ENCODE measurements around the gene TRIP13.
"Not testable (repeated sequence)": the region's sequence is repeated elsewhere in the genome, so short reads cannot be mapped to it uniquely, and the experiment has no call there.

Gene TRIP13

GRCh38 chr5:876398-877365, 16.0 kb upstream of the TRIP13 start:
- no peak for DNase-seq

- no peak for DNase-seq
Measured at GRCh38 chr5:878125-878524, 14.6 kb upstream of the TRIP13 start.

GRCh38 chr5:878677-879076, 14.0 kb upstream of the TRIP13 start:
- not testable (repeated sequence) for DNase-seq

- no peak for DNase-seq
Measured at GRCh38 chr5:880816-881550, 11.7 kb upstream of the TRIP13 start.

- DNase-seq = no peak
Measured at GRCh38 chr5:881551-881935, 11.1 kb upstream of the TRIP13 start.

GRCh38 chr5:882253-883183, 10.2 kb upstream of the TRIP13 start:
- no peak for DNase-seq

GRCh38 chr5:883475-884181, 9.1 kb upstream of the TRIP13 start:
- DNase-seq = no peak

- no peak for DNase-seq
Measured at GRCh38 chr5:884345-885126, 8.1 kb upstream of the TRIP13 start.

- no peak for DNase-seq
Measured at GRCh38 chr5:885127-885442, 7.6 kb upstream of the TRIP13 start.

GRCh38 chr5:885529-885928, 7.2 kb upstream of the TRIP13 start:
- DNase-seq = no peak

- no peak for DNase-seq
Measured at GRCh38 chr5:886036-886435, 6.6 kb upstream of the TRIP13 start.

- DNase-seq = no peak
Measured at GRCh38 chr5:886716-887325, 5.9 kb upstream of the TRIP13 start.

GRCh38 chr5:887947-888637, 4.6 kb upstream of the TRIP13 start:
- no peak for DNase-seq

- DNase-seq = no peak
Measured at GRCh38 chr5:888638-889035, 4.0 kb upstream of the TRIP13 start.

GRCh38 chr5:889075-889710, 3.5 kb upstream of the TRIP13 start:
- DNase-seq = no peak

- DNase-seq = no peak
Measured at GRCh38 chr5:891117-891836, 1.4 kb upstream of the TRIP13 start.

- no peak for DNase-seq
Measured at GRCh38 chr5:891837-892393, 769 bp upstream of the TRIP13 start.

GRCh38 chr5:893137-893506, 438 bp downstream of the TRIP13 start:
- DNase-seq = no peak

- DNase-seq = no peak
Measured at GRCh38 chr5:893711-894110, 1.0 kb downstream of the TRIP13 start.
